Stimulated activated CD8-positive, alpha-beta memory T cell treated with anti-CD3 and anti-CD28 coated beads, Interleukin-7, amount 100 ng/mL, for 48 hours (primary cell): Measurements from ENCODE around the gene EXD3.

Experiments
- DNase-seq, 2 donors: peaks; one replicate each; pipeline ENCODE4 v3.0.0-alpha.2; 2020; ENCODE audit warnings: low read depth in 1 of 2; ENCODE audit errors: extremely low read depth in 1 of 2

The EXD3 gene

DNA sequence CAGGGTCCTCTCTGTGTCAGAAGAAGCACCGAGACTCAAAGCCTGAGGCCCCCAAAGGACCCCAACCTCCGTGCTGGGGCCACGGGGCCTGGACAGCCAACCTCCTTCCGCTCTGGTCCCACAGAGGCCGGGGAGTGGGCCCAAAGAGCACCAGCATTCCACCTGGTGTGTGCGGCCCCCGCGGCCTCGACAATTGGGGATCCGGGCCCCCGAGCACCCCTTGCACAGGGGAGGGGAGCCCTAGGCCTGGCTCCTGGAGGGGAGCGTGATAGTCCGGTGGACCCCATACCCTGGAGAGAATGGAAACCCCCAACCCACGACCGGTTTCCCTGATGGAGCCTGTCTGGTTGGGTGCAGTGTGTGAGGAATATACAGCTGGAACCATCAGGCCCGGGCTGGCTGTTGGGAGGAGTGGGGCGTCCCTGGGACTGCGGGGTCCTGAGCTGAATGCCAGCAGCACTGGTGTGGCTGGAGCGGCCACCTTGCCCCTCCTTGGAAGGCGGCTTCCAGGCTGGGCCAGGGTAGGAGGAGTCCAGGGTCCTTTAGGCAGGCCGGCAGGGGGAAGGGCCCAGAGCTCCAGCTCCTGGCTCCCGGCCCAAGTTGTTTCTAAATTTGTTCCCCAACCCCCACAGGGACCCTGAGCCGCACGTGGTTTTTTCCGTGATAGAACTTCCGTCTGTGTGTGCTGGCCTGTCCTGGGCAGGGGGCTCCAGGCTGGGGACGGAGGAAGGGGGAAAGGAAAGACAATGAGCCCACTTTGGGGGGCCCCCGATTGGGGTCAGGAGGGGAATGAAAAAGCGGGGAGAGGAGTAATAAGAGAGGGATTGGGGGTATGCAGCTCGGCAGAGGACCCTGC is 146.3 kb downstream of the EXD3 start:
- no peak for DNase-seq

DNA sequence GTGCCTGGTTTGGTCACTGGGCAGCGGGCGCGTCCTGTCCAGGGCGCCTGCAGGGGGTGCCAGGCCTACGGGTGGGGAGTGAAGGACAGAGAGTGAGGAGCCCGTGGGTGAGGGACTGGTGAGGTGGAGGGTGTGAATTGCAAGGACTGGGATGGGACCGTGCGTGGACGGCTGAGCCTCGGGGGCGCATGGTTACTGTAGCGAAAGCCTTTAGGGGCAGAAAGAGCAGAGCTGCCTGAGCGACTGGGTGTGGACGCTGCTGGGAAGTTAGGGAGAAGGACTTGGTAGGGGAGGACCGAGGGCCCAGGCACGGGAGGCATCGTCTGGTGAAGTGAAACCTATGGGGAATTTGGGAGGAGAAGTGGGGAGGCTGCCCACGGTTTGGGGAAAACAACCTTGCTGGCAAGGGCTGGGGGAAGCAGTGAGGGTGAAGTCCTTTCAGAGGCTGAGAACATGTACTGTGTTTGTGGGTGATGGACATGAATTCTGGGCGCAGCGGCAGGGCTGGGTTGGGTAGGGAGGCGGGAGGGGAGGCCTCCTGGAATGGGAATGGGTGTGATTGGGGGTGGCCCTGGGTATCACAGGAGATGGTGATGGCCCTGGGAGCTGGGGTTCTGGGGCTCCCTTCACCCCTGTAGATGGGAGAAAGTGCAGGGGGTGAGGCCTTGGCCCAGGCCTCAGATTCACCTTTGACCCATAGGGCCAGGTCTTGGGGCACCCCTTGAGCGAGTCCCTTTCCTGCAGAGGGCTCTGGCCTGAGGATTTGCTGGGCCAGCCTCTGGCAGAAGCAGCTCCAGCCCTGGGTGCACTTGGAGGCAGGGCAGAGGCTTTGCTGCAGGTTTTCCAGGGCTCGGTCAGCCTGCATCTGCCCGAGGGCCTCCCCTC is 147.1 kb downstream of the EXD3 start:
- no peak for DNase-seq

DNA sequence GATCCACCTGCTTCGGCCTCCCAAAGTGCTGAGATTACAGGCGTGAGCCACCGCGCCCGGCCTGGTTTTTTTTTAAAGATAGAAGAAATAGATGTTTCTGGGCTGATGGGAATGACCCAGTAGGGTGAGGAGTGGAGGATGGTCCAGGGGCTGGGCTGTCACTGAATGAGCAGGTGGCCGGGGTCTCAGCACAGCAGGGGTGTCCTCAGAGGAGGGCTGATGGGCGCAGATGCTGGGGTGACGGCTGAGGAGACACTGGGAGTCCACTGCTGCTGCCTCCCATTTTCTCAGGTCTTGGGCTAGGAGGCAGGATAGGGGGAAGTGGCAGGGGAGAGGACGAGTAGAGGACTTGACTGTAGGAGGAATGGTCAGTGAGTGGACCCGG is 147.8 kb downstream of the EXD3 start:
- no peak for DNase-seq

DNA sequence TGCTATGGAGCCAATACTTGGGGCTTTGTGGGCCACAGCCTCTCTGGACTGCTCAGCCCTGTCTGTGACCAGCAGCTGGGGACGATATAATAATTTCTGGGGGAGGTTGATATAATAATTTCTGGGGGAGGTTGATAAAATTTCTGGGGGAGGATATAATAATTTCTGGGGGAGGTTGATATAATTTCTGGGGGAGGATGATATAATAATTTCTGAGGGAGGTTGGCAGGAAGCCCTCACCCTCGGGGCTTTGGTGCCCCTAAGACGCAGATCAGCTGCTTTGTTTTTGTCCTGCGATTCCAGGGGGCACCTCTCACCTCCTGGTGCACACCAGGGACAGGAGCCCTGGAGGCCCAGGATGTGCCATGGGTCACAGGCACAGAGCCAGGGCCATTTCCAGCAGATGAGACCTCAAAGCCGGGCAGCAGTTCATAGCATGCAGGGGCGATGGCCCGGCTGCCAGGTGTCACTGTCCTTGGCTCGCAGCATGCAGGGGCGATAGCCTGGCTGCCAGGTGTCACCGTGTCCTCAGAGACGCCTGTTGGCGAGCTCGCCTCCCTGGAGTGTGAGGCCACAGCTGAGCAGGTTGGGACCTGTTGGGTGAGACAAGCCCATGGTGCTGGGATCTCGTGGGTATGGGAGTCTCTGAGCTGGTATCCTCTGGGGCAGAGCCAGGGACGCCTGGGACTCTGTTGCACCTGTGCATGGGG is 149.2 kb downstream of the EXD3 start:
- DNase-seq: no peak

DNA sequence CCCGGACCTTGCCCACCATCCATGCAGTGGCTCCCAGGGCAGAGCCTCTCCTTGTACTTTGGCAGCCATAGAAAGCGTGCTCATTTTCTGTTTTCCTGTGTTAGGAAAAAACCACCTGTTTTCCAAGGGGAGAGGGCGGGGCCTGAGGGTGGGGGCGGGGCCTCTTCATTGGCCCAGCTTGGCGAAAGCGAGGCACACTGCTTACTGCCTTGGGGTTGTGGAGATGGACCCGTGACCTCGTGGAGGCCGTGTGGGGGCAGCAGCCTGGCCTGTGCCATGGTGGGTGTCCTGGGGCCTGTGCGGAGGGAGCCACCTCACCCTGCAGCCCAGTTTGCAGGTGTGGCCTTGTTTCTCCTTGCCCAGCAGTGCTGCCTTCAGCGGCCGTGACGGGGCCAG is 149.9 kb downstream of the EXD3 start:
- DNase-seq: no peak

DNA sequence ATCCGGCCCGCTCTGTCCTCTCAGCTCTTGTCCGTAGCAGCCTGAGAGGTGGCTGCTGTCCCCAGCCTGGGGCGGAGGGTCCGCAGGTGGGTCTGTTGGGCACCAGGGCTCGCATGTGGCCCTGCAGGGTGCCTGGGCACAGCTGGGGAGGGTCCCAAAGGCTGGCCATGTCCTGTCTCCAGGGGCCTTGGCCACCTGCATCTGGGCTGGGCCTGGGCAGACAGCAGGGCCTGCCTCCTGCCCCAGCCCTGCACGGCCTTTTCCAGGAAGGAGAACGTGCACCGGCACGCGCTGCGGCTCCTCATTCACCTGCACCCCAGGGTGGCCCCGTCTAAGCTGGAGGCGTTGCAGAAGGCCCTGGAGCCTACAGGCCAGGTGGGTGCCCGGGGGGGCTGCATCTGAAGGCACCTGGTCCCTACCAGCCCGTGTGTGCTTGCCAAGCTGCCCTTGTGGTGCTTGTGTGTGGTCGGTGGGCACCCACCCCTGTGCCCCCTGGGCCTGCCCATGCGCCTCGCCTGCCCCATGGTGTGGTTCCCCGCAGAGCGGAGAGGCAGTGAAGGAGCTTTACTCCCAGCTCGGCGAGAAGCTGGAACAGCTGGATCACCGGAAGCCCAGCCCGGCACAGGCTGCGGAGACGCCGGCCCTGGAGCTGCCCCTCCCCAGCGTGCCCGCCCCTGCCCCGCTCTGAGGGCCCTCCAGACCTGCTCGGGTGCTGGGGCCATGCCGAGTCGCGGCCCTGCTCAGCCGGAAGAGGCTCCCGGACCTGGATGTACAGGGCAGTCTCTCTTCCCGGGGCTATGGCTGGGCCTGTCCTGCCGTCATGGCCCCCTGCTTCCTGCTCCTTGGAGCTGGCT is 150.5 kb downstream of the EXD3 start:
- no peak for DNase-seq

DNA sequence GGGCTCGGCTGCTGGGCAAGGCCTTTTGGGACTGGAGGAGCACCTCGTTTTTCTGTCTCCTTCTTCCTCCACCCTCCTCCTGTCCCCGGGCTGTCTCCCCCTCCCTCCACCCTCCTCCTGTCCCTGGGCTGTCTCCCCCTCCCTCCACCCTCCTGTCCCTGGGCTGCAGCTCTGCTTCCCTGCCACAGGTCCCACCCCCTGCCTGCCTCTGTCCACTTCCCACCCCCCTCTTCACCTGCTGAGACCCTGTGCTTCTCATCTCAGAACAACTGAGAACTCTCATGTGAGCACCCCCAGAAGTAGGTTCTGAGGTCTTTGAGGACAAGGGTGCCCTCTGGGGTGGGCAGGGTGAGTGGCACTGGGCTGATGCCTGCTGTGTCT is 151.3 kb downstream of the EXD3 start:
- no peak for DNase-seq

DNA sequence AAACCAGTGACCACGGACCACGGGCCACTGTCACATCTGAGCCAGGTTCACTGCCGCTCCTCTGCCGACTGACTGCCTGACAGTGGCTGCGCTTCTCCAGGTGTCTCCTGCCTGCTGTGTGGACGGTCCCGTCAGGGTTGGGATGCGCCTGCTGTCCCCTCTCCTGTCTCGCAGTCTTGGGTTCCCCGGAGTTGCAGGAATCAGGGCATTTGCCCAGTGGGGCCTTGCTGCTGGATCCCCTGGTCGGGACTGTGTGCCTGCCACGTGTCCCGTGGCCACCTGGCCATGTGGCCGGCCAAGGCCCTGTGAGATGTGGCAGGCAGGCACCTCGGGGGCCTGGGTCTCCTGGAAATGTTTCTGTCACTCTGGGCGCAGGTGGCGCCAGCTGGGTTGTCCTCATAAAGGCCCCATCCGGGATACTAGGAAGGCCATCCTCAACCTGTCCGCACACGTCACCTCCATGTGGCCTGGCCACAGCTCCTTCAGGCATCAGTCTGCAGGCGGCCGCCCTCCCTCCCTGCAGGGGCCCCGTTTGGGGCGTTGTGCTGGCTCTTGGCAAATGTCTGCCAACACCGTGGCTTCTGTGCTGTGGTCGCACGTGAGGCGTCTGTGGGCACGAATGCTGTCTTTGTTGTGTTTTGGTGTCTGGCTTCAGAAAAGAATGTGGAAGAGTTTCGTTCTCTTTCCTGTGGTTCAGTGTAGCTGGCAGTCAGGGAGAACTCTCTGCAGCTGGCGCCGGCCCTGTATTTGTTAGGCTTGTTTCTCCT is 151.8 kb downstream of the EXD3 start:
- no peak for DNase-seq

DNA sequence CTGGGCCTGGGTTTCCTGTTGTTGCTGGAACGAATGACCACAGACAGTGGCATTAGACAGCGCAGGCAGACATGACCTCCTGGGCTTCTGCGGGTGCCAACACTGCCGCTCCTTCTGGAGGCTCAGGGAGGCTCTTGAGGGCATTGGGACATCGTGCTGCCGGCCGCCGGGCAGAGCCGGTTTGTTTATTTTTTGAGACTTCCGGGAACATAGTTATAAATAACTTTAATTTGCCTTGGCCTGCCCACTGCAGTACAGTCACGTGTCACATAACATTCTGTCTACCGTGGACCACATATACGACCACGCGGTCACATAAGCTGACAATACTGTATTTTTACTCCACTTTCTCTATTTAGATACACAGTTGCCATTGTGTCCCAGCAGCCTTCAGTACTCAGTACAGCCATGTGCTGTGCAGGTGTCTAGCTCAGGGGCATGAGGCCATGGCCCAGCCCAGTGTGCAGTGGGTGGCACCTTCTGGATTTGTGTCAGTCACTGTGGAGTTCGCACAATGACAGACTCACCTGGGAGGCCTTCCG is 153.7 kb downstream of the EXD3 start:
- no peak for DNase-seq

DNA sequence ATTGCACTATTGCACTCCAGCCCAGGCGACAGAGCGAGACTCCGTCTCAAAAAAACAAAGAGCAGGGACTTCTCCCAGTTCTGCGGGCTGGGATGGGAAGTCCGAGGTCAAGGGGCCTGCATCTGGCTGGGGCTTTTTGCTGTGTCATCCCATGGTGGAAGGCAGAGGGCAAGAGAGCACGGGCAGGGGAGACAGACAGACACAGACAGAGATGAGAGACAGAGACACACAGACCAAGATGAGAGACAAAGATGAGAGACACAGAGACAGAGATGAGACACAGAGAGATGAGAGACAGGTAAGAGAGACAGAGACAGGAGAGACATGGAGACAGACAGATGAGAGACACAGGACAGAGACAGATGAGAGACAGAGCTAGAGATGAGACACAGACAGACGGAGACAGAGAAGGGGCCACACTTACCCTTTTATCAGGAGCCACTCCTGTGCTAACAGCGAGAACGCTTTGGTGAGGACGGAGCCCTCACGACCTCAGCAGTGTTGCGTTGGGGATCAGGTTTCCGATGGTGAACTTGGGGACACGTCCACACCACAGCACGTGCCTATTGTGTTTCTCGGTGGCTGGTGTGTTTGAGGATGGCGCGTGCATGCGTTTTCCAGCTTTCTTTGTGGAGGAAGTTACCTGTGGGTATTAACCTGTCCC is 154.3 kb downstream of the EXD3 start:
- DNase-seq: no peak

DNA sequence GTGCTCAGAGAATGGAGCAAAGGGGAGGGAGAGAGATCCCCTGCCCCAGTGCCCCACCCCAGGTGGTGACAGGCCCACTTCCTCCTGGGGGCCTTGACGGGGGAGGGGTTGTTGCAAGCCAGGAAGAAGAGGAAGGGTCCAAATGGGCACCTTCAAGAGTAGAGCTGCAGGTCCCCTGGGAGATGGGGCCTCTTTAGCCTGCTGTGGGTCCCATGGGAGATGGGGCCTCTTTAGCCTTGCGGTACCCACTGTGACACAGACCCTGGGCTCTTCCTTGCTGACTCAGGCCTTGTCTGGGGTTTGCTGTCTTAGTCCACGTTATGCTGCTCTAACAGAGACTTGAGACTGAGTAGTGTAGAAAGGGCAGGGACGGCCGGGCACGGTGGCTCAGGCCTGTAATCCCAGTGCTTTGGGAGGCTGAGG is 155.0 kb downstream of the EXD3 start:
- DNase-seq: no peak

DNA sequence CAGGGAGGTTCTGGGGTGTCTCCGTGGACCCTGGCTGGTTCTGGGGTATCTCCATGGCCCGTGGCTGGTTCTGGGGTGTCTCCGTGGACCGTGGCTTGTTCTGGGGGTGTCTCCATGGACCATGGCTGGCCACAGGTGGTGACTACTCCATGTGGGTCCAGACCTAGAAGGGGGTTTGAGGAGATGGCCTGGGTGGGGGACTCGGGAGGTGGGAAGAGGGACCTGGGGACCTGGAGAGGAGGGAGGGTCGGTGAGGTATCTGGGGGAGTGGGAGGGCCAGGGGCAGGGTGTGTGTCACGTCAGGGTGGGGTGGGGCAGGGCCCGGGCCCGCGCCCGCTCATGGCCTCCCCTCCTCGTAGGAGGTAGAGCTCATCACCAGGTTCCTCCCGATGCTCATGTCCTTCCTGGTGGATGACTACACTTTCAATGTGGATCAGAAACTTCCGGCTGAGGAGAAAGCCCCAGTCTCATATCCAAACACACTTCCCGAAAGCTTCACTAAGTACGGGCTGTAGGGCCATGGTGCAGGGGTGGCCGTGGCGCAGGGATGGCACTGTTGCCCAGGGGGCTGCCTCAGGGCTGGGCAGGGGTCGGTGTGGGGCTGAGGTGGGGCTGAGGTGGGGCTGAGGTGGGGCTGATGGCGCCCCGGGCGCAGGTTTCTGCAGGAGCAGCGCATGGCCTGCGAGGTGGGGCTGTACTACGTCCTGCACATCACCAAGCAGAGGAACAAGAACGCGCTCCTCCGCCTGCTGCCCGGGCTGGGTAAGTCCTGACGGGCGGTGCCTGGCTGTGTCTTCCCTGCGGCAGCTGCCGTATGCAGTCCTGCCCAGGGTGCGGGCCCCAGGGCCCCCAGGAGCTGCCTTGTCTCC is 156.1 kb downstream of the EXD3 start:
- DNase-seq: no peak

DNA sequence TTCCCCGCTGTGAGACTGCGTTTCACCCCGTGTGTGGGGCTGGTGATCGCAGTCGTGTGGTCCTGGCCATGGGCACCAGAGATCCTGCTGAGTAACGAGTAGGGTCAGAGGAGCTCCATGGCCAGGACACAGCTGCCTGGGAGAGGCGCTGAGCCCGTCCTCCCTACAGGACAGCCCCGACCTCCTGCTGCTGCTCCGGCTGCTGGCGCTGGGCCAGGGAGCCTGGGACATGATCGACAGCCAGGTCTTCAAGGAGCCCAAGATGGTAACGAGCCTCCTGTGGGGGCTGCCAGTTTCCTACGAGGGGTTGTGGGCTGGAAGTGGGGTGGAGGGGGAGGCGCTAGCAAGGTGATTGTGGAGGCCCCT is 156.8 kb downstream of the EXD3 start:
- no peak for DNase-seq

DNA sequence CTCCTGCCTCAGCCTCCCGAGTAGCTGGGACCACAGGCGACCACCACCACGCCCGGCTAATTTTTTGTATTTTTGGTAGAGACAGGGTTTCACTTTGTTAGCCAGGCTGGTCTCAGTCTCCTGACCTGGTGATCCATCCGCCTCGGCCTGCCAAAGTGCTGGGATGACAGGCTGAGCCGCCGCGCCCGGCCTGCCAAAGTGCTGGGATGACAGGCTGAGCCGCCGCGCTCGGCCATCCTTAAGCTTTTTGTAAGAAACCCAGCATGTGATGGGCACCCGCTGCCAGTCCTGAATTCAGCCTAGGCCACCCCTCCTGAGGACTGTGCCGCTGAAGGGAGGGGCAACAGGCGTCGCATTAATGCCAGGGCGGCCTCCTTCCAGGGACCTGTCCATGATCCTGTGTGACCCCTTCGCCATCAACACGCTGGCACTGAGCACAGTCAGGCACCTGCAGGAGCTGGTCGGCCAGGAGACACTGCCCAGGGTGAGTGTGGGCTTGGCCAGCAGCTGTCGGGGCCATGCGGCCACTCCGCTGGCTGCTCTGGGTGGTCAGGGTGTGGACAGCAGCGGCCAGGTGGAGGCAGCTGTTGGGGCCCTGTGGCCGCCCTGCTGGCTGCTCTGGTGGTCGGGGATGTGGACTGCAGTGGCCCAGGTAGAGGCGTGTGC is 157.3 kb downstream of the EXD3 start:
- no peak for DNase-seq

DNA sequence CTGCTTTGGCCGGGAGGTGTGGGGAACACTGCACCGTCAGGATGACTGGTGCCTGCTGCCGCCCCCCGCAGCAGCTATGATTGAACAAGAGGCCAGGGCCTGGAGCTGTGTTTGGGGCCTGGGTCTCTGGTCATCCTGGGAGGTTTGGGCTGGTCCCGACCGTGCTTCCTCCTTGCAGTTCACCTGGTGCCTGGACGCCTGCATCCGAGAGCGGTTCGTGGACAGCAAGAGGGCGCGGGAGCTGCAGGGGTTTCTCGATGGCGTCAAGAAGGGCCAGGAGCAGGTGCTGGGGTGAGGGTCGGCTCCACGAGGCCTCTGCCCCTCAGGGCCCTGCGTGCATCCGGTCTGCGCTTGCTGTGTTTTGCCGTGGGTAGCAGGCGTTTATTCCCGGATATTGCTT is 158.9 kb downstream of the EXD3 start:
- no peak for DNase-seq

DNA sequence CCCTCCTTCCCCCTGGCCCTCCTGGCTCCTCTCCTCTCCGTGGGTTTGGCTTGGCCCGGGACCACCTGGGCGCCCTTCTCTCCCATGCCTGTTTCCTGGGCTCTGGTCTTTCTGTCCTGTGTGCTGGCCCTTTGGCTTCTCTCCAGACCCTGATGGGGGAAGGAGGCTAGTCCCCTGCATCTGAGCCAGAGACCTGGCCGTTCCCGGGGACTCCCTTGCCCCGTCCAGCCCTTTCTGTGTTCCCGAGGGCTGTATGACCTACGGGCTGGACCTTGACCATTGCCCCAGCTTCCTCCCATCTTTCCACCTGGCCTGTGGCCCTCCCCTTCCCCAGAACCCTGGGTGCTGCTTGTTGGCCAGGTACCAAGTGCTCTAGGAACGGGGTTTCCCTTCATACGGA is 159.5 kb downstream of the EXD3 start:
- no peak for DNase-seq

DNA sequence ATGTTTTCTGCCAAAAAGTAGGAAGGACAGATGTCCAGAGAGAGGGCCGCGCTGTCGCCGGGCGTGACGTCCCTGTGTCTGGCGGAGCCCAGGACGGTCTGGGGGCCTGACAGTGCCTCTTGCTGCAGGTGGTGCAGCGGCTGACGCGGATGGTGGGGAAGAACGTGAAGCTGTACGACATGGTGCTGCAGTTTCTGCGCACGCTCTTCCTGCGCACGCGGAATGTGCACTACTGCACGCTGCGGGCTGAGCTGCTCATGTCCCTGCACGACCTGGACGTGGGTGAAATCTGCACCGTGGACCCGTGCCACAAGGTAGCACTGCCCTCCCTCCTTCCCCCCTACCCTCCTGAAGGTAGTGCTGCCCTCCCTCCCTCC is 160.1 kb downstream of the EXD3 start:
- no peak for DNase-seq
